AG04449 (cell line): ENCODE measurements around the gene NFS1.

Experiments used
- CTCF ChIA-PET: fragments of 350-600 bp; formaldehyde crosslinking; extraction: SDS; loops from one replicate; lab custom pipeline; 2021; ENCODE audit warnings: antibody characterized with exemption; lab: Yijun Ruan, JAX
- POLR2A ChIA-PET: fragments of 400-600, 350-600 bp; formaldehyde crosslinking; extraction: SDS; loops from one replicate; lab custom pipeline; 2020; ENCODE audit warnings: antibody characterized with exemption, inconsistent platforms; lab: Yijun Ruan, JAX
- DNase-seq: peaks from one replicate; pipeline ENCODE4 v3.0.0-alpha.2; 2010; ENCODE audit warnings: low read depth, low spot score
- H3K4me3 ChIP-seq: 2 replicates; pipeline ENCODE4 v1.5.1; 2011; ENCODE audit warnings: low read depth, mild to moderate bottlenecking, control low read depth, low read length
- TF ChIP-seq, protein P1 (sequence below): IDR thresholded peaks from one replicate; pipeline ENCODE4 v1.5.1; 2011; ENCODE audit warnings: mild to moderate bottlenecking, moderate library complexity, low read length, control low read depth, inconsistent platforms; ENCODE audit not compliant: insufficient read depth; ENCODE audit errors: missing control alignments

The NFS1 gene

DNA sequence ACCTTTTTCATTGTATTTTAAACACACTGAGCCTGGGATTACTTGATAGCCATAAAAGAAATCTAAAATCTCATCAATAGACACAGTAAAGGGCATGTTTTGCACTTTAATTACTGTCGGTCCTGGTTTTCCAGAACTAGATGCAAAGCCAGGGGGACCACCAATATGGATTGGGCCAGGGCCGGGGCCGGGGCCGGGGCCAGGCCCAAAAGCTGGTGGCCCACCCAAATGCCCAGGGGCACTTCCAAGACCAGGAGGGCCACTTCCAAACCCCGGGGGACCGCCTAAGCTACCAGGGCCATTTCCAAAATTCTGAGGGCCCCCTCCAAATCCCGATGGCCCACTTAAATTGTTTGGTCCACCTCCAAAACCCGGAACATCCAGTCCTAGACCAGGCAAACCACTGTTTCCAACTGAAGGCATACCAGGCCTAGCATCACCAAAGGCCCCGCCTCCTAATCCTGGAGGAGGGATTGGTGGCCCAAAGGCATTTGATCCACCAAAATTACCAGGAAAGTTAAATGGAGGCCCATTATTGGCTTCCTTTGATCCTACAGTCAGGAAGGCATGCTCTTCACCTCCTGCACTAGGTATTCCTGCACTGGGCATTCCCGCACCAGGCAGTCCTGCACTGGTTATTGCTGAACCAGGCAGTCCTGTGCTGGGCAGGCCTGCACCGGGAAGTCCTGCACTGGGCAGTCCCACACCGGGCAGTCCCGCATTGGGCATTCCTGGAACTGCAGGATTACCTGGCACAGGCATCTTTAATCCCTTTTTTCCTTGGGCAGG lies 46.3 kb downstream of the NFS1 start:
- no peak for DNase-seq
- TF ChIP-seq, protein P1, sequence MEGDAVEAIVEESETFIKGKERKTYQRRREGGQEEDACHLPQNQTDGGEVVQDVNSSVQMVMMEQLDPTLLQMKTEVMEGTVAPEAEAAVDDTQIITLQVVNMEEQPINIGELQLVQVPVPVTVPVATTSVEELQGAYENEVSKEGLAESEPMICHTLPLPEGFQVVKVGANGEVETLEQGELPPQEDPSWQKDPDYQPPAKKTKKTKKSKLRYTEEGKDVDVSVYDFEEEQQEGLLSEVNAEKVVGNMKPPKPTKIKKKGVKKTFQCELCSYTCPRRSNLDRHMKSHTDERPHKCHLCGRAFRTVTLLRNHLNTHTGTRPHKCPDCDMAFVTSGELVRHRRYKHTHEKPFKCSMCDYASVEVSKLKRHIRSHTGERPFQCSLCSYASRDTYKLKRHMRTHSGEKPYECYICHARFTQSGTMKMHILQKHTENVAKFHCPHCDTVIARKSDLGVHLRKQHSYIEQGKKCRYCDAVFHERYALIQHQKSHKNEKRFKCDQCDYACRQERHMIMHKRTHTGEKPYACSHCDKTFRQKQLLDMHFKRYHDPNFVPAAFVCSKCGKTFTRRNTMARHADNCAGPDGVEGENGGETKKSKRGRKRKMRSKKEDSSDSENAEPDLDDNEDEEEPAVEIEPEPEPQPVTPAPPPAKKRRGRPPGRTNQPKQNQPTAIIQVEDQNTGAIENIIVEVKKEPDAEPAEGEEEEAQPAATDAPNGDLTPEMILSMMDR: no peak
- CTCF ChIA-PET: interaction anchor here (1.4 kb wide), 1 partner anchor 11 kb away, joined by 4 read pairs; no protein-coding TSS in a partner anchor
- POLR2A ChIA-PET: no interaction called here
- H3K4me3 ChIP-seq: no peak overlapping the region

DNA sequence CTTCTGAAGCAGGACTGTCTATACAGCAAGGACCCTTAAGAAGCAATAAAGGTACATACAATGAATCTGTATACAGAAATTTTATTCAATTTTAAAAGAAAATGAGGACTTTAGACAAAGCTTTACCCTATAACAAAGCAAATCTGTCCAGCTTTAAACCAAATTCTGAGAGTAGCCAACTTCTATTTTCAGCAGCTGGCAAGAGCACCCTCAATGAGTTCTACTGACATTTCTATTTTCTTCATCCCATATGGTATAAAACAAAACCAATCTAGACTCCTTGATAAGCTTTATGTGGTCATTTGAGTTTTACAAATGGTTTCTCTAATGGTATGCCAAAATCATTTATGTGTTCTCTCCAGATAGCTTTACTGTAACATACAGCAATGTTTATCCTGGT lies 47.2 kb downstream of the NFS1 start:
- CTCF ChIA-PET: interaction anchor here (1.4 kb wide), 1 partner anchor 12 kb away, joined by 4 read pairs; no protein-coding TSS in a partner anchor
- TF ChIP-seq, protein P1: no peak
- POLR2A ChIA-PET: no interaction called here

DNA sequence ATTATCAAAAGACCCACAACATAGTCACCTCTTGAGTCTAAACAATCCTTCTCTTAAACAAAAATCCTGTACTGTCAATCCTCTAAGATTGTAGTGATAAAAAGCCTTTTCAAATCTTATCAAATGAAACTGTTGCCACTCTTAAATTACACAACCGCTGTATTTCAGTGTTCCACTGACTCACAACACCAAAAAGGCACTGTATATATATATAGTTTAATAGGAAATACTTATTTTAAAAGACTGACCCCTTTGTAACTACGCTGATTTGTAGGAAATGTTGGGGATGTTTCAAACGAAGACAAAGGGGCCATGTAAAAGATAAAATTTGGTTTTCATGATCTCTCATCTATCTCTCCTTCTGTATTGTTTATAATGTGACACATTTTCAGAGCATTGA lies 48.5 kb downstream of the NFS1 start:
- no peak overlapping the region for H3K4me3 ChIP-seq
- TF ChIP-seq, protein P1: no peak
- ChIA-PET POLR2A (no interaction called here), CTCF (no interaction called here)
- DNase-seq: no peak

More for the DNA sequence above, 47.2 kb downstream of the NFS1 start:
- no peak for DNase-seq
- no peak overlapping the region for H3K4me3 ChIP-seq

DNA sequence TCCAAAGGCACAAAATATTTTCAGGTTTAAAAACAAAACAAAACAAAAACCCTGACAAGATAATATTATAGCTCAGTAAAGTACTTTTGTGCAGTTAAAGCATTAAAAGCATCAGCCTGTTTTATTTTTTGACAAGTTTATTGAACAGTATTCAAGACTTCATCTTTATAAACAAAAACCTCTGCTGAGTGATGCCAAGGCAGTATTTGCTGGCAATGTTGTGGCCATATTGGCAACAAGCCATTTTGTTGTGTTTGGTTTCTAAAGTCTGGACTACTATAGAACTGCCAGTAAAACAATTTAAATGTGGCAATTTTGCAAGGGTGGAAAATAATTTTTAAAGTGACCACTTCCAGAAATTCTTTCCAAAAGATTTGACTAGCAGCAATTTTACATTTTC lies 50.3 kb downstream of the NFS1 start:
- TF ChIP-seq, protein P1: no peak
- DNase-seq: no peak
- no peak overlapping the region for H3K4me3 ChIP-seq
- CTCF ChIA-PET: no interaction called here
- POLR2A ChIA-PET: interaction anchor here (1.3 kb wide), 1 partner anchor 10 kb away, joined by 4 read pairs; no protein-coding TSS in a partner anchor

DNA sequence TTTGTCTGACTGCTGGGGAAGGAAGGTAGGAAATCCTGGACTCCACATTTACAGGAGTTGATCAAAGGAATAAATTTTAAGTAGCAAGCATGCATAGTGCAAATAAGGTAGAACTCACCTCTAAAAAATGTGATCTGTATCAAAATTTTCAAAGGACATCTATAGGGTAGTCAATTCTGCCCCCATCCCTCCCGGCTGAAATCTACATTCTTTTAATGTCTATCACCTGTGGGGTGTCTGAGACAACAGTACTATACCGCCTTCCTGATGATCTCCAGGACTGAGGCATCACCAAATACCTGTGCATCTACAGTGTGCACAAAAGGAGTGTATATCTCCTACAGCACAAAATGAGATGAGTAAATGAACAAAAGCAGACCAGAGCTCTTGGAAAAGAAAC lies 54.3 kb downstream of the NFS1 start:
- CTCF ChIA-PET: interaction anchor here (1.4 kb wide), 1 partner anchor 8 kb away, joined by 4 read pairs; no protein-coding TSS in a partner anchor

DNA sequence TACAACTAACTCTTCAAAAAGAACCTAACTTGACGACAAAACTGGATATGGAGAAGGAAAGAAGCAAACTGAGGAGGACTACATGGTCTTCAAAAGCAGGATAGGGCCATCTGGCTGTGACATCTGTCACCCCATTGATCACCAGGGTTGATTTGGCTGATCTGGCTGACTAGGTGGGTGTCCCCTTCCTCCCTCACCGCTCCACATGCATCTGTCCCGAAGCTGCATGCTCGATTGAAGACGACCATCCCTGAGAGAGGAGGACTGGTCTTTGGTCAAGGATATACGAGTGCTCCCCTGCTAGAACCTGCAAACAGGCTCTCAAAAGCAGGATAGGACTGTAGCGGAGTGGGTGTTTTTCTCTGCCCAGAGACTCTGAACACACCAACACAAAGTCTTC lies 56.1 kb downstream of the NFS1 start:
- ChIA-PET POLR2A (no interaction called here), CTCF (interaction anchor here (1.7 kb wide), 1 partner anchor 25 kb away, joined by 4 read pairs; no protein-coding TSS in a partner anchor)
- H3K4me3 ChIP-seq: no peak overlapping the region
- no peak for DNase-seq
- TF ChIP-seq, protein P1: no peak

More for the DNA sequence above, 54.3 kb downstream of the NFS1 start:
- TF ChIP-seq, protein P1: no peak
- no peak overlapping the region for H3K4me3 ChIP-seq
- POLR2A ChIA-PET: no interaction called here
- no peak for DNase-seq
